HEK293T (cell line): ENCODE measurements around the gene CIAPIN1.

ENCODE experiments used
- CTCF ChIA-PET: fragments of 350-600 bp; formaldehyde crosslinking; extraction: SDS; loops from one replicate; lab custom pipeline; 2021; ENCODE audit warnings: antibody characterized with exemption, inconsistent platforms; lab: Yijun Ruan, JAX
- POLR2A ChIA-PET: fragments of 350-600 bp; formaldehyde crosslinking; extraction: SDS; loops from one replicate; lab custom pipeline; 2020; ENCODE audit warnings: antibody characterized with exemption, inconsistent platforms; lab: Yijun Ruan, JAX
- DNase-seq: peaks from one replicate; pipeline ENCODE4 v3.0.0; 2012; ENCODE audit warnings: mixed read lengths; ENCODE audit errors: extremely low spot score
- ARNT ChIP-seq: fragments of 450-650 bp; IDR thresholded peaks from 2 replicates; pipeline ENCODE4 v1.6.1; 2017; ENCODE audit warnings: mild to moderate bottlenecking
- BHLHE40 ChIP-seq: fragments of 450-650 bp; IDR thresholded peaks from 2 replicates; pipeline ENCODE4 v1.6.1; 2016; ENCODE audit warnings: mild to moderate bottlenecking, moderate library complexity, borderline replicate concordance
- CTBP1 ChIP-seq: fragments of 450-650 bp; IDR thresholded peaks from 2 replicates; pipeline ENCODE4 v1.6.1; 2016; ENCODE audit warnings: borderline replicate concordance
- ELF4 ChIP-seq: fragments of 450-650 bp; IDR thresholded peaks from 2 replicates; pipeline ENCODE4 v1.6.1; 2017; ENCODE audit warnings: antibody characterized with exemption
- FOXA1 ChIP-seq: fragments of 450-650 bp; IDR thresholded peaks from 2 replicates; pipeline ENCODE4 v1.6.1; 2016; ENCODE audit warnings: mild to moderate bottlenecking
- FOXK2 ChIP-seq: fragments of 450-650 bp; IDR thresholded peaks from 2 replicates; pipeline ENCODE4 v1.6.1; 2016; ENCODE audit warnings: mild to moderate bottlenecking
- FOXM1 ChIP-seq: fragments of 450-650 bp; IDR thresholded peaks from 2 replicates; pipeline ENCODE4 v1.6.1; 2017; ENCODE audit warnings: mild to moderate bottlenecking, borderline replicate concordance
- HDGF ChIP-seq: fragments of 450-650 bp; IDR thresholded peaks from 2 replicates; pipeline ENCODE4 v1.6.1; 2017; ENCODE audit warnings: antibody characterized with exemption, borderline replicate concordance
- L3MBTL2 ChIP-seq: fragments of 450-650 bp; conservative IDR thresholded peaks from 2 replicates; pipeline ENCODE4 v1.6.1; 2016; ENCODE audit warnings: mild to moderate bottlenecking
- LEF1 ChIP-seq: fragments of 450-650 bp; IDR thresholded peaks from 2 replicates; pipeline ENCODE4 v1.6.1; 2017; ENCODE audit warnings: mild to moderate bottlenecking, borderline replicate concordance
- NFRKB ChIP-seq: fragments of 450-650 bp; IDR thresholded peaks from 2 replicates; pipeline ENCODE4 v1.6.1; 2016; ENCODE audit warnings: mild to moderate bottlenecking, moderate library complexity
- PKNOX1 ChIP-seq: fragments of 450-650 bp; IDR thresholded peaks from 2 replicates; pipeline ENCODE4 v1.6.1; 2016
- SP1 ChIP-seq: fragments of 450-650 bp; IDR thresholded peaks from 2 replicates; pipeline ENCODE4 v1.6.1; 2017
- SUZ12 ChIP-seq: fragments of 450-650 bp; IDR thresholded peaks from 2 replicates; pipeline ENCODE4 v1.6.1; 2016; ENCODE audit warnings: mild to moderate bottlenecking
- TARDBP ChIP-seq: fragments of 450-650 bp; IDR thresholded peaks from 2 replicates; pipeline ENCODE4 v1.6.1; 2016
- ZNF384 ChIP-seq: fragments of 450-650 bp; IDR thresholded peaks from 2 replicates; pipeline ENCODE4 v1.6.1; 2016

Gene CIAPIN1

DNA sequence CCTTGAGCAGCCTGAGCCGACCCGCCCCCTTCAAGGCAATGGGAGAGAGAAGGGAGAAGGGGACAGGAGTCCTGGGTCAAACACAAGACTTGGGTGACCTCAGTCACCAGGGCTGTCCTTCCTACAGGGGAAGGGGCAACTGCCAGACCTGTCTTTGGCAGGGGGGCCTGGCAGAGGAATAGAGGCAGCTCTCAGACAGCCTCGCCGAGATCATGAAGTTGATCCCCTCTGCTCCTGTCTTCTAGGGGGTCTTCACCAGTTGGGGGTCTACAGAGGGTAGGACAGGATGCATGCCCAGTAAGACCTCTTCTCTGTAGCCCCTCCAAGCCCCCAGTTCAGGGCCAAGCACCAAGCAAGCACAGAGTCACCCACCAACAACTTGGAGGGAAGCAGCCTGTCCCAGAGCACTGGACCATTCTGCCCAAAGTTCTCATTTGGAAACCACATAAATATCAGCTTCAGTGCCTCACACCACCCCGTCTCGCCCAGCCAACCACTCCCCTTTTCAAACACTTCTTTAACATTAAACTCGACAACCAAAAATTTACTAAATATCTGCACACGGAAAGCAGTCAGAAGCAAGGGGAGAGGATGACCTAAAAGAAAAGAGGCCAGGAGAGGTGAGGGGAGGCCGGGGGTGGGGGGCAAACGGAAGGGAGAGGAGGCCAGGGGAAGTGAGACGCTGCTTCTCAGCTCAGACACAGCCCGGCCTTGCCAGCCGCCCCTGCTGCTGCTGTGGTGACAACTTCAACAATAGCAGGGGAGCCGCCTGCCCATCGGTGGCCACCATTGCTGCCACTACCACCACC lies 31.4 kb upstream of the CIAPIN1 start:
- ChIA-PET POLR2A (no interaction called here), CTCF (no interaction called here)
- DNase-seq = no peak
- TF ChIP-seq FOXA1 (no peak), PKNOX1 (no peak), SP1 (no peak), HDGF (no peak), SUZ12 (no peak), LEF1 (no peak), FOXM1 (no peak), FOXK2 (no peak), ARNT (no peak), ZNF384 (no peak), NFRKB (no peak), TARDBP (no peak), CTBP1 (no peak), BHLHE40 (no peak), ELF4 (no peak)

DNA sequence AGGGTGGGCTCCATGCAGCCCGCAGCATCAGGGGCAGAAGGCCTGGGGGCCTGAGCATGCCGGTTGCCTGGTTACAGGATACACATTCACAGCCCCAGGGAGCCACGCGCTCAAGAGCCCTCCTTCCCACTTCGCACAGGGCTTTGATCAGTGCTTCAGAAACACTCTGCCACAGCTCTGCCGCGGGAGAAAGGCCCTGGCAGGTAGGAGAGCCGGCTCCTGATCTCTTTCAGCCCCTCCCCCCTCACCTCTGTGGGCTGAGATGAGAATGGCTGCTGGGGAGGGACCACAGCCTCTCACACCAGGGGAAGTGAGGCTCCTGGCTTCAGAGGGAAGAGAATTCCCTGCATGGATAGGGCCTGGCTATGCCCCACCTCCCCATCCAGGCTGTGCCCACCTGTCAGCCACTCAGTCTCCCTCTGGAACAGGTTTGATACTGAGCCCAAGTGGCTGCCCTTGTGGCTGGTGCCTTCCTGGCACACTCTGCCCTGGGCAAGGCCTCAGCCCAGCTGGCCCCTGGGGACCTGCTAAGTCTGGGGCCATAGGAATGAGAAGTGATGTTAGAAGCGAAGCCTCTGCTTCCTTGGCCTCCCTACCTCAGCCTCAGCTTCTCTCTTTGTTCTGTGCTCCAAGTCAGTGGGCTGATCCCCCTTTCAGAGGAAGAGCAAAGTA lies 30.5 kb upstream of the CIAPIN1 start:
- TF ChIP-seq ARNT = no peak
- no peak for TF ChIP-seq L3MBTL2
- TF ChIP-seq TARDBP = no peak
- TF ChIP-seq LEF1 = no peak
- no peak for TF ChIP-seq BHLHE40
- POLR2A ChIA-PET = no interaction called here
- CTCF ChIA-PET = no interaction called here
- DNase-seq = no peak

GRCh38 chr16:57476546-57477410 lies 29.6 kb upstream of the CIAPIN1 start:
- DNase-seq = no peak
- TF ChIP-seq ELF4 (no peak), FOXK2 (no peak), FOXA1 (no peak), SUZ12 (no peak), CTBP1 (no peak), TARDBP (no peak), FOXM1 (no peak), HDGF (no peak), SP1 (no peak), ARNT (no peak), ZNF384 (no peak), LEF1 (no peak), PKNOX1 (no peak), BHLHE40 (no peak)
- POLR2A ChIA-PET = interaction anchor here (0.6 to 2.2 kb wide), 3 partner anchors 8 to 14 kb away, joined by 3 to 8 read pairs (median 3); partner anchors contain the start of gene POLR2C
- CTCF ChIA-PET = interaction anchor here (2.2 kb wide), 1 partner anchor 43 kb away, joined by 8 read pairs; no protein-coding TSS in a partner anchor

DNA sequence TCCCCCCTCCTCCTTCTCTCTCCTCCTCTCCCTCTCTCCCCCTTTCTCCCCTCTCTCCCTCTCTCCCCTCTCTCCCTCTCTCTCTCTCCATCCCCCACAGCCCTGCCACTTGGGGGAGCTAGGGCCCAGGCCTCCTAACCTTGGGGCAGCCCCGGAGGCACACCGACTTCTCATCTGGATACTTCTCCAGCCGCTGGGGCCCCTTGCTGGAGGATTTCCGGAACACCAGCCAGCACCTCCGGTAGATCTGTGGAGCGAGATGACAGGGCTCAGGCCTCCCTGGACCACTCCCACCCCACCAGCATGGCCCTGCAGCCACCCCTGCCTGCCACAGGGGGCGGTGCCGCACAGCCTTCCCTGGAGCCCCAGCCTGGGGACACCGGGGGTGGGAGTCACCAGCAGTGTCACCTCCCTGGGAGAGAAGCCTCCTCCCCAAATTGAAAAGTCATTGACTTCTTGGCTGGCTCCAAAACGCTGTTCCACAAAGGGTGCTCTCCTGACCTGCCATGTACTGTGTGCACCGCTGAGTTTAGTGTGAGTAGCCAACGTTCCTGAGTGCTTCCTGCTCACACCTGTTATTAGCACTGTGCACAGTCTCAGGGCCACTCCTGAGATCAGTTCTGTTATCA lies 28.6 kb upstream of the CIAPIN1 start:
- DNase-seq = peak; percentile 82
- ChIA-PET CTCF (interaction anchor here (0.6 to 2.2 kb wide), 2 partner anchors 21 to 44 kb away, joined by 3 to 8 read pairs; no protein-coding TSS in a partner anchor), POLR2A (interaction anchor here (1.4 to 2.2 kb wide), 3 partner anchors 11 to 29 kb away, joined by 3 to 8 read pairs (median 4); partner anchors contain the start of genes CIAPIN1, COQ9 and POLR2C)

More for the DNA sequence above, 28.6 kb upstream of the CIAPIN1 start:
- TF ChIP-seq HDGF (no peak), SP1 (no peak), ARNT (no peak), TARDBP (no peak), FOXA1 (no peak), NFRKB (no peak), BHLHE40 (no peak), FOXM1 (no peak), PKNOX1 (no peak), LEF1 (no peak), SUZ12 (no peak), CTBP1 (no peak), FOXK2 (no peak), ZNF384 (no peak), L3MBTL2 (no peak), ELF4 (no peak)
